Neural cell (in vitro differentiated cells): ENCODE results near the gene PREB. TPM values are rescaled to one million over a fixed set of nuclear protein-coding genes. Genes with fewer than 3 reads are reported as not detected.

Experiments
- H2AFZ ChIP-seq: fragments of 200-600, 300-800 bp; sonication (generic), shearing (Covaris generic); 2 replicates; pipeline ENCODE4 v1.6.0; 2014; ENCODE audit warnings: low read depth, mild to moderate bottlenecking, antibody characterized with exemption, low read length, moderate library complexity
- H3F3A ChIP-seq: fragments of 200-600 bp; shearing (Covaris generic); 2 replicates; pipeline ENCODE4 v1.6.1; 2016; ENCODE audit warnings: mild to moderate bottlenecking, moderate library complexity, mixed read lengths, antibody characterized with exemption, low read length; ENCODE audit not compliant: insufficient read depth, poor library complexity, severe bottlenecking
- H3K27ac ChIP-seq: fragments of 200-600, 300-800 bp; sonication (generic), shearing (Covaris generic); 2 replicates; pipeline ENCODE4 v1.5.1; 2014; ENCODE audit warnings: mild to moderate bottlenecking, low read length, moderate library complexity
- H3K27me3 ChIP-seq: fragments of 300-800, 200-600 bp; sonication (generic), shearing (Covaris generic); 2 replicates; pipeline ENCODE4 v1.6.0; 2014; ENCODE audit warnings: mild to moderate bottlenecking, low read depth, low read length, moderate library complexity; ENCODE audit not compliant: insufficient read depth
- H3K36me3 ChIP-seq: fragments of 300-800, 200-600 bp; sonication (generic), shearing (Covaris generic); 2 replicates; pipeline ENCODE4 v1.5.1; 2014; ENCODE audit warnings: mild to moderate bottlenecking, antibody characterized with exemption, low read length, moderate library complexity; ENCODE audit not compliant: insufficient read depth
- H3K4me2 ChIP-seq: fragments of 300-800, 200-600 bp; sonication (generic), shearing (Covaris generic); 2 replicates; pipeline ENCODE4 v1.6.0; 2014; ENCODE audit warnings: mild to moderate bottlenecking, low read length
- H3K4me3 ChIP-seq: fragments of 300-800, 200-600 bp; sonication (generic), shearing (Covaris generic); 2 replicates; pipeline ENCODE4 v1.5.1; 2014; ENCODE audit warnings: mild to moderate bottlenecking, low read length, moderate library complexity
- H3K79me2 ChIP-seq: fragments of 200-600 bp; shearing (Covaris generic); replicated peaks from 2 replicates; pipeline ENCODE4 v1.6.0; 2014; ENCODE audit warnings: mild to moderate bottlenecking, low read length, moderate library complexity; ENCODE audit not compliant: insufficient read depth
- H3K9ac ChIP-seq: fragments of 300-800, 200-600 bp; sonication (generic), shearing (Covaris generic); 2 replicates; pipeline ENCODE4 v1.6.1; 2016; ENCODE audit warnings: mild to moderate bottlenecking, low read length, mixed read lengths
- H3K9me2 ChIP-seq: fragments of 200-600 bp; shearing (Covaris generic); 2 replicates; pipeline ENCODE4 v1.6.1; 2016; ENCODE audit warnings: mild to moderate bottlenecking, low read length, mixed read lengths; ENCODE audit not compliant: insufficient read depth
- H3K9me3 ChIP-seq: fragments of 200-600, 300-800 bp; sonication (generic), shearing (Covaris generic); 2 replicates; pipeline ENCODE4 v1.6.1; 2016; ENCODE audit warnings: mild to moderate bottlenecking, mixed run types, low read length, moderate library complexity, mixed read lengths
- H4K20me1 ChIP-seq: fragments of 200-600 bp; shearing (Covaris generic); 2 replicates; pipeline ENCODE4 v1.6.1; 2016; ENCODE audit warnings: mild to moderate bottlenecking, mixed run types; ENCODE audit not compliant: insufficient read depth
- CTCF ChIP-seq: fragments of 450-650 bp; IDR thresholded peaks from 2 replicates; pipeline ENCODE4 v1.5.1; 2014; ENCODE audit warnings: antibody characterized with exemption, mild to moderate bottlenecking, moderate library complexity; ENCODE audit not compliant: poor library complexity, severe bottlenecking
- EP300 ChIP-seq: fragments of 450-650 bp; conservative IDR thresholded peaks from 2 replicates; pipeline ENCODE4 v1.6.1; 2014; ENCODE audit warnings: antibody characterized with exemption, mild to moderate bottlenecking, moderate library complexity; ENCODE audit not compliant: poor library complexity, severe bottlenecking
- EZH2 ChIP-seq: fragments of 200-600, 300-800 bp; shearing (Covaris generic), sonication (generic); IDR thresholded peaks from 2 replicates; pipeline ENCODE4 v1.6.1; 2014; ENCODE audit warnings: antibody characterized with exemption, low read length, borderline replicate concordance, mild to moderate bottlenecking; ENCODE audit not compliant: insufficient read depth, poor library complexity, severe bottlenecking
- MXI1 ChIP-seq: fragments of 450-650 bp; conservative IDR thresholded peaks from 2 replicates; pipeline ENCODE4 v1.6.1; 2014; ENCODE audit warnings: antibody characterized with exemption, mild to moderate bottlenecking; ENCODE audit not compliant: poor library complexity, severe bottlenecking
- POLR2AphosphoS5 ChIP-seq: IDR thresholded peaks from 2 replicates; pipeline ENCODE4 v1.6.1; 2012
- RAD21 ChIP-seq: fragments of 450-650 bp; conservative IDR thresholded peaks from 2 replicates; pipeline ENCODE4 v1.6.1; 2014; ENCODE audit warnings: antibody characterized with exemption, mild to moderate bottlenecking, moderate library complexity
- REST ChIP-seq: IDR thresholded peaks from 2 replicates; pipeline ENCODE4 v1.6.1; 2012; ENCODE audit warnings: borderline replicate concordance
- SMC3 ChIP-seq: fragments of 450-650 bp; conservative IDR thresholded peaks from 2 replicates; pipeline ENCODE4 v1.6.1; 2014; ENCODE audit warnings: antibody characterized with exemption, mild to moderate bottlenecking, moderate library complexity; ENCODE audit not compliant: poor library complexity
- TAF1 ChIP-seq: IDR thresholded peaks from 2 replicates; pipeline ENCODE4 v1.6.1; 2012; ENCODE audit warnings: low read depth
- polyA plus RNA-seq: library from polyadenylated mRNA; depleted of rRNA; stranded (reverse); fragments of >200 nt; gene quantifications from 2 replicates; pipeline ENCODE4 v1.2.3, GENCODE V29; 2014

The PREB gene
- polyA plus RNA-seq, 1 donor from 2014 or later, result 121 TPM

GRCh38 chr2:27160191-27160590 lies 25.8 kb upstream of the PREB start:
- H4K20me1 ChIP-seq, result no peaks in the 10 kb centered on the region
- H3K9ac ChIP-seq, result no peak overlapping the region
- no peaks in the 10 kb centered on the region for H3K9me2 ChIP-seq
- no peaks in the 10 kb centered on the region for H3K9me3 ChIP-seq
- no peak overlapping the region for H2AFZ ChIP-seq
- no peaks in the 10 kb centered on the region for H3K36me3 ChIP-seq
- no peaks in the 10 kb centered on the region for H3F3A ChIP-seq
- TF ChIP-seq MXI1 (no peak), REST (no peak), EP300 (no peak), RAD21 (no peak), POLR2AphosphoS5 (no peak), TAF1 (no peak), CTCF (no peak), EZH2 (no peak), SMC3 (no peak)
- H3K4me2 ChIP-seq, result no peak overlapping the region
- no peaks in the 10 kb centered on the region for H3K79me2 ChIP-seq
- no peak overlapping the region for H3K27ac ChIP-seq
- no peak overlapping the region for H3K4me3 ChIP-seq
- no peaks in the 10 kb centered on the region for H3K27me3 ChIP-seq

- no peak overlapping the region for H2AFZ ChIP-seq
- no peaks in the 10 kb centered on the region for H3K27me3 ChIP-seq
- H3K27ac ChIP-seq, result no peak overlapping the region
- H3K4me3 ChIP-seq, result no peak overlapping the region
- H3K79me2 ChIP-seq, result no peaks in the 10 kb centered on the region
- no peaks in the 10 kb centered on the region for H3K9me2 ChIP-seq
- H3K4me2 ChIP-seq, result no peak overlapping the region
- no peaks in the 10 kb centered on the region for H3K9me3 ChIP-seq
- H3F3A ChIP-seq, result no peaks in the 10 kb centered on the region
- H3K36me3 ChIP-seq, result no peaks in the 10 kb centered on the region
- H3K9ac ChIP-seq, result no peak overlapping the region
- no peak for TF ChIP-seq SMC3
- TF ChIP-seq EZH2, result no peak
- TF ChIP-seq RAD21, result no peak
- TF ChIP-seq POLR2AphosphoS5, result no peak
- no peak for TF ChIP-seq CTCF
- no peaks in the 10 kb centered on the region for H4K20me1 ChIP-seq
These were observed 24.8 kb upstream of the PREB start for GRCh38 chr2:27159271-27159670.
